ENCODE results near the gene TM6SF1. TPM values are rescaled to one million over a fixed set of nuclear protein-coding genes. Genes with fewer than 3 reads are reported as not detected.

The TM6SF1 gene
- total RNA-seq, 1 donor from 2014 or later, result 2.1 TPM

- H2AFZ ChIP-seq (ENCODE audit: low read depth, low read length), result no peak overlapping the region
- FAIRE-seq (no peak), DNase-seq (ENCODE audit: low read depth) (no peak)
- Mint-ChIP-seq H3K27ac (ENCODE audit: unreplicated experiment) (no peak overlapping the region), H3K27me3 (ENCODE audit: low read depth, unreplicated experiment) (peaks cover 18% of the 10 kb centered on the region), H3K36me3 (ENCODE audit: low read depth, unreplicated experiment) (peaks cover 6% of the 10 kb centered on the region), H3K4me1 (ENCODE audit: low read depth, unreplicated experiment) (no peaks in the 10 kb centered on the region), H3K9me3 (ENCODE audit: unreplicated experiment) (peaks cover 14% of the 10 kb centered on the region), H3K4me3 (ENCODE audit: unreplicated experiment) (no peak overlapping the region)
- no peak overlapping the region for H3K4me2 ChIP-seq (ENCODE audit: low read length)
- H3K4me3 ChIP-seq (ENCODE audit: insufficient read depth, low read depth, low read length), result no peak overlapping the region
- H3K36me3 ChIP-seq (ENCODE audit: insufficient read depth, low read length), result no peaks in the 10 kb centered on the region
- H3K27ac ChIP-seq (ENCODE audit: low read depth, low read length), result no peak overlapping the region
- TF ChIP-seq EZH2 (IDR thresholded peaks at IDR 0.05; ENCODE audit: insufficient read depth, low read length) (no peak), CTCF (IDR thresholded peaks at IDR 0.05; ENCODE audit: insufficient read depth, low read depth, low read length) (no peak)
- H3K4me1 ChIP-seq (ENCODE audit: insufficient read depth, low read length), result no peaks in the 10 kb centered on the region
- H3K9ac ChIP-seq (ENCODE audit: low read length), result no peak overlapping the region
- H3K79me2 ChIP-seq (ENCODE audit: insufficient read depth, low read length), result no peaks in the 10 kb centered on the region
- H3K9me3 ChIP-seq (ENCODE audit: insufficient read depth, low read depth, low read length), result no peaks in the 10 kb centered on the region
- H3K27me3 ChIP-seq (ENCODE audit: insufficient read depth, low read length), result peaks cover 17% of the 10 kb centered on the region
- H4K20me1 ChIP-seq (ENCODE audit: insufficient read depth, low read length), result no peaks in the 10 kb centered on the region
Measured at GRCh38 chr15:83099290-83099689, 8.2 kb upstream of the TM6SF1 start.

DNA sequence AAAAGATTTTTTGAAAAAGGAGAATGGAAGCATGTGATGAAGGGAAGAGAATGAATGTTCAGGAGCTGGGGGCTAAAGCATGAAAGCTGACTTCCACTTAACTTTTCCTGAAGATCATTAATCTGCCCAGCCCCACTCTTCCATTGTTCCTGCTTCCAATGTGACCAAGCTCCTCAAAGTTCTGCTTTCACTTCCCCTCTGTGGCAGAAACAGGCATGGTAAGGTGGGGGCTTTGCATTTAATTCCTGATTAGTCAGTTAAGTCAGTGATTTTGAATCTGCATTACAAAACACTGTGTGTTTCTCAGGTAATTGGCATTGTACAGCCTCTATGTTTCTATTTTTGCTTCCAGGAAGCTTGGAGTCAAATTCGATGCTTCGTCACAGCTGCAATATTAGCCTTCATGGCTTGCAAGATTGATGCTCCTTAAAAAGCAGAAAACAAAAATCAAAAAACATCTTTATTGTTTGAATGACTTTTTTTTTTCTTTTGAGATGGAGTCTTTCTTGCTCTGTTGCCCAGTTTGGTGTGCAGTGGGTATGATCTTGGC, 7.3 kb upstream of the TM6SF1 start:
- Mint-ChIP-seq H3K36me3 (ENCODE audit: low read depth, unreplicated experiment) (peaks cover 6% of the 10 kb centered on the region), H3K4me1 (ENCODE audit: low read depth, unreplicated experiment) (no peaks in the 10 kb centered on the region), H3K4me3 (ENCODE audit: unreplicated experiment) (no peak overlapping the region), H3K9me3 (ENCODE audit: unreplicated experiment) (peaks cover 14% of the 10 kb centered on the region), H3K27me3 (ENCODE audit: low read depth, unreplicated experiment) (peaks cover 19% of the 10 kb centered on the region), H3K27ac (ENCODE audit: unreplicated experiment) (no peak overlapping the region)
- FAIRE-seq, result no peak
- TF ChIP-seq EZH2 (IDR thresholded peaks at IDR 0.05; ENCODE audit: insufficient read depth, low read length) (no peak), CTCF (IDR thresholded peaks at IDR 0.05; ENCODE audit: insufficient read depth, low read depth, low read length) (no peak)
- Histone ChIP-seq H3K4me1 (ENCODE audit: insufficient read depth, low read length) (no peaks in the 10 kb centered on the region), H2AFZ (ENCODE audit: low read depth, low read length) (no peak overlapping the region), H4K20me1 (ENCODE audit: insufficient read depth, low read length) (no peaks in the 10 kb centered on the region), H3K36me3 (ENCODE audit: insufficient read depth, low read length) (no peaks in the 10 kb centered on the region), H3K79me2 (ENCODE audit: insufficient read depth, low read length) (no peaks in the 10 kb centered on the region), H3K27me3 (ENCODE audit: insufficient read depth, low read length) (peaks cover 17% of the 10 kb centered on the region), H3K27ac (ENCODE audit: low read depth, low read length) (no peak overlapping the region), H3K4me2 (ENCODE audit: low read length) (no peak overlapping the region), H3K4me3 (ENCODE audit: insufficient read depth, low read depth, low read length) (no peak overlapping the region), H3K9me3 (ENCODE audit: insufficient read depth, low read depth, low read length) (no peaks in the 10 kb centered on the region), H3K9ac (ENCODE audit: low read length) (no peak overlapping the region)
- DNase-seq (ENCODE audit: low read depth), result no peak

DNA sequence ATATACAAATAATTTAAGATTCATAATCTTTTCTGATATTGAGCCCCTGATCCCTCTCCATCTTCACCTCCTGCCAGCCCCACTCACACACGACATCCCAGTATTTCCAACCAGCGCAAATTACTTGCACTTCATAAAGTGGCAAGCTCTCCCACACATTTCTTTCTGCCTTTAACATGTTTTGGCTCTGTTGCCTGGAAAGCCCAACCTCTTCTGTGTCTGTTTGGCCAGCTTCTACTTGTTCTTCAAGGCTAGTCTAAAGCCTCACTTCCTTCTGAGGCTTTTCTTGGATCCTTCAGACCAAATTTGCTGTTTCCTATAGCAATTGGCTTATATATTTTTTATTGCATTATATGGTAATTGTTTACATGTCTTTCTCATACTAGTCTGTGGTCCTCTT, 5.1 kb upstream of the TM6SF1 start:
- Histone ChIP-seq H3K9ac (ENCODE audit: low read length) (no peak overlapping the region), H3K79me2 (ENCODE audit: insufficient read depth, low read length) (no peaks in the 10 kb centered on the region), H3K4me1 (ENCODE audit: insufficient read depth, low read length) (peaks cover 4% of the 10 kb centered on the region), H3K9me3 (ENCODE audit: insufficient read depth, low read depth, low read length) (no peaks in the 10 kb centered on the region), H3K27ac (ENCODE audit: low read depth, low read length) (no peak overlapping the region), H3K4me3 (ENCODE audit: insufficient read depth, low read depth, low read length) (no peak overlapping the region), H3K27me3 (ENCODE audit: insufficient read depth, low read length) (peaks cover 19% of the 10 kb centered on the region), H2AFZ (ENCODE audit: low read depth, low read length) (no peak overlapping the region), H4K20me1 (ENCODE audit: insufficient read depth, low read length) (no peaks in the 10 kb centered on the region), H3K4me2 (ENCODE audit: low read length) (no peak overlapping the region), H3K36me3 (ENCODE audit: insufficient read depth, low read length) (no peaks in the 10 kb centered on the region)
- no peak for TF ChIP-seq CTCF (IDR thresholded peaks at IDR 0.05; ENCODE audit: insufficient read depth, low read depth, low read length)
- no peak for TF ChIP-seq EZH2 (IDR thresholded peaks at IDR 0.05; ENCODE audit: insufficient read depth, low read length)
- no peaks in the 10 kb centered on the region for H3K4me1 Mint-ChIP-seq (ENCODE audit: low read depth, unreplicated experiment)
- peaks cover 15% of the 10 kb centered on the region for H3K9me3 Mint-ChIP-seq (ENCODE audit: unreplicated experiment)
- no peak overlapping the region for H3K27ac Mint-ChIP-seq (ENCODE audit: unreplicated experiment)
- peaks cover 32% of the 10 kb centered on the region for H3K27me3 Mint-ChIP-seq (ENCODE audit: low read depth, unreplicated experiment)
- H3K36me3 Mint-ChIP-seq (ENCODE audit: low read depth, unreplicated experiment), result peaks cover 6% of the 10 kb centered on the region
- DNase-seq (ENCODE audit: low read depth) (no peak), FAIRE-seq (no peak)
- H3K4me3 Mint-ChIP-seq (ENCODE audit: unreplicated experiment), result no peak overlapping the region

All from astrocyte (in vitro differentiated cells and primary cell).